PC-3 (cell line): ENCODE measurements around the gene RPE65.
"Not testable (repeated sequence)": the region's sequence is repeated elsewhere in the genome, so short reads cannot be mapped to it uniquely, and the experiment has no call there.

Experiments
- CTCF ChIP-seq: fragments of 300-600 bp; sonication (generic); conservative IDR thresholded peaks from 2 replicates; pipeline ENCODE4 v1.5.1; 2017; ENCODE audit warnings: antibody characterized with exemption, low read depth, mild to moderate bottlenecking, low read length
- EZH2 ChIP-seq: fragments of 300-600 bp; sonication (generic); IDR thresholded peaks from one replicate; pipeline ENCODE4 v1.6.1; 2017; ENCODE audit warnings: antibody characterized with exemption, mild to moderate bottlenecking, low read length; ENCODE audit not compliant: unreplicated experiment

- not testable (repeated sequence) for TF ChIP-seq CTCF, EZH2
Observed at GRCh38 chr1:68476626-68477025, 26.9 kb upstream of the RPE65 start.
